Parathyroid adenoma (tissue), 2 donors: ENCODE measurements around the gene HELZ.

ENCODE experiments used
- H2AFZ ChIP-seq: fragments of 300-600 bp; sonication (generic); one replicate; pipeline ENCODE4 v1.7.0; 2017; ENCODE audit warnings: antibody characterized with exemption, mild to moderate bottlenecking
- H3K27ac ChIP-seq: fragments of 300-600 bp; sonication (generic); one replicate; pipeline ENCODE4 v1.7.0; 2017
- H3K27me3 ChIP-seq: fragments of 300-600 bp; sonication (generic); one replicate; pipeline ENCODE4 v1.7.0; 2017; ENCODE audit warnings: low read length; ENCODE audit not compliant: control insufficient read depth, insufficient read depth
- H3K36me3 ChIP-seq: fragments of 300-600 bp; sonication (generic); one replicate; pipeline ENCODE4 v1.7.0; 2017; ENCODE audit warnings: low read length; ENCODE audit not compliant: control insufficient read depth, insufficient read depth
- H3K4me1 ChIP-seq: fragments of 300-600 bp; sonication (generic); one replicate; pipeline ENCODE4 v1.7.0; 2017; ENCODE audit warnings: control low read depth
- H3K4me2 ChIP-seq: fragments of 300-600 bp; sonication (generic); one replicate; pipeline ENCODE4 v1.7.0; 2017; ENCODE audit warnings: low read length
- H3K4me3 ChIP-seq: fragments of 300-600 bp; sonication (generic); one replicate; pipeline ENCODE4 v1.7.0; 2017; ENCODE audit warnings: low read depth, low read length
- H3K79me2 ChIP-seq: fragments of 300-600 bp; sonication (generic); one replicate; pipeline ENCODE4 v1.7.0; 2017; ENCODE audit warnings: control low read depth
- H3K9ac ChIP-seq: fragments of 300-600 bp; sonication (generic); one replicate; pipeline ENCODE4 v1.7.0; 2017; ENCODE audit warnings: mild to moderate bottlenecking
- H3K9me3 ChIP-seq: fragments of 300-600 bp; sonication (generic); one replicate; pipeline ENCODE4 v1.7.0; 2017; ENCODE audit warnings: low read length; ENCODE audit not compliant: control insufficient read depth
- TF ChIP-seq, protein P1 (sequence below): fragments of 300-600 bp; sonication (generic); IDR thresholded peaks from one replicate; pipeline ENCODE4 v1.7.0; 2017; ENCODE audit warnings: antibody characterized with exemption, mild to moderate bottlenecking
- donor health status: primary hyperparathyroidism.

HELZ gene

DNA sequence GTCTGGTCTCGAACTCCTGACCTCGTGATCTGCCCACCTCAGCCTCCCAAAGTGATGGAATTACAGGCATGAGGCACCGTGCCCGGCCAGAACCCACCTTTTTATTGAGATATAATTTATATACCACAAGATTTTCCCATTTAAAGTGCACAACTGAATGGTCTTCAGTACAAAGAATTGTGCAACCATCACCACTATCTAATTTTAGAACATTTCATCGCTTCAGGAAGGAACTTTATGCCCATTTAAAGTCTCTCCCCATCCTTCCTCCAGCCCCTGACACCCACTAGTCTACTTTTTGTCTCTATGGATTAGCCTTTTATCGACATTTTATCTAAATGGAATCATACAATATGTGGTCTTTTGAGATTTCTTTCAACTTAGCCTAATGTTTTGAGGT lies 25.4 kb upstream of the HELZ start:
- no peaks in the 10 kb centered on the region for H3K36me3 ChIP-seq
- H3K4me2 ChIP-seq, result no peak overlapping the region
- no peak overlapping the region for H3K27ac ChIP-seq
- H3K9me3 ChIP-seq, result no peaks in the 10 kb centered on the region
- H3K4me1 ChIP-seq, result no peaks in the 10 kb centered on the region
- H2AFZ ChIP-seq, result no peak overlapping the region
- TF ChIP-seq, protein P1, sequence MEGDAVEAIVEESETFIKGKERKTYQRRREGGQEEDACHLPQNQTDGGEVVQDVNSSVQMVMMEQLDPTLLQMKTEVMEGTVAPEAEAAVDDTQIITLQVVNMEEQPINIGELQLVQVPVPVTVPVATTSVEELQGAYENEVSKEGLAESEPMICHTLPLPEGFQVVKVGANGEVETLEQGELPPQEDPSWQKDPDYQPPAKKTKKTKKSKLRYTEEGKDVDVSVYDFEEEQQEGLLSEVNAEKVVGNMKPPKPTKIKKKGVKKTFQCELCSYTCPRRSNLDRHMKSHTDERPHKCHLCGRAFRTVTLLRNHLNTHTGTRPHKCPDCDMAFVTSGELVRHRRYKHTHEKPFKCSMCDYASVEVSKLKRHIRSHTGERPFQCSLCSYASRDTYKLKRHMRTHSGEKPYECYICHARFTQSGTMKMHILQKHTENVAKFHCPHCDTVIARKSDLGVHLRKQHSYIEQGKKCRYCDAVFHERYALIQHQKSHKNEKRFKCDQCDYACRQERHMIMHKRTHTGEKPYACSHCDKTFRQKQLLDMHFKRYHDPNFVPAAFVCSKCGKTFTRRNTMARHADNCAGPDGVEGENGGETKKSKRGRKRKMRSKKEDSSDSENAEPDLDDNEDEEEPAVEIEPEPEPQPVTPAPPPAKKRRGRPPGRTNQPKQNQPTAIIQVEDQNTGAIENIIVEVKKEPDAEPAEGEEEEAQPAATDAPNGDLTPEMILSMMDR, result no peak
- H3K27me3 ChIP-seq, result no peaks in the 10 kb centered on the region
- no peak overlapping the region for H3K4me3 ChIP-seq
- no peaks in the 10 kb centered on the region for H3K79me2 ChIP-seq
- no peak overlapping the region for H3K9ac ChIP-seq

DNA sequence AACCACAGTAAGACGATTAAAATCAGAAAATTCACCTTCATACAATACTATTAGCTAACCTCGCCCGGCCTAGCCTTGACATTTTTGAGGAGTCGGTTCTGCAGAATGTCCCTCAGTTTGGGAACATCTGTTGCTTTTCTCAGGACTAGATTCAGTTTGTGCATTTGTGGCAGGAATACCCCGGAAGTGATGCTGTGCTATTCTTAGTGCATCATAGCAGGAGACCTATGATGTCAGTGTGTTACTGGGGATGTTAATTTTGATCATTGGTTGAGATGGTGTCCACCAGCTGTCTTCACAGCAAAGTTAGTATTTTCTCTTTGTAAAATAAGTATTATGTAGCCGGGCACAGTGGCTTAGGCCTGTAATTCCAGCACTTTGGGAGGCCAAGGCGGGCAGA lies 21.5 kb upstream of the HELZ start:
- no peaks in the 10 kb centered on the region for H3K9me3 ChIP-seq
- no peak overlapping the region for H3K4me3 ChIP-seq
- H3K36me3 ChIP-seq, result no peaks in the 10 kb centered on the region

GRCh38 chr17:67265436-67266019 lies 20.5 kb upstream of the HELZ start:
- H3K9me3 ChIP-seq, result no peaks in the 10 kb centered on the region
- no peak overlapping the region for H3K27ac ChIP-seq
- no peaks in the 10 kb centered on the region for H3K79me2 ChIP-seq
- TF ChIP-seq, protein P1, result no peak
- H2AFZ ChIP-seq, result no peak overlapping the region
- H3K27me3 ChIP-seq, result no peaks in the 10 kb centered on the region
- no peak overlapping the region for H3K9ac ChIP-seq
- no peak overlapping the region for H3K4me3 ChIP-seq
- no peak overlapping the region for H3K4me2 ChIP-seq
- H3K36me3 ChIP-seq, result no peaks in the 10 kb centered on the region
- peaks cover 3% of the 10 kb centered on the region for H3K4me1 ChIP-seq

More for the DNA sequence above, 21.5 kb upstream of the HELZ start:
- Histone ChIP-seq H3K9ac (no peak overlapping the region), H3K4me1 (no peaks in the 10 kb centered on the region), H2AFZ (no peak overlapping the region), H3K4me2 (no peak overlapping the region), H3K27me3 (no peaks in the 10 kb centered on the region), H3K79me2 (no peaks in the 10 kb centered on the region), H3K27ac (no peak overlapping the region)
- TF ChIP-seq, protein P1, result no peak

DNA sequence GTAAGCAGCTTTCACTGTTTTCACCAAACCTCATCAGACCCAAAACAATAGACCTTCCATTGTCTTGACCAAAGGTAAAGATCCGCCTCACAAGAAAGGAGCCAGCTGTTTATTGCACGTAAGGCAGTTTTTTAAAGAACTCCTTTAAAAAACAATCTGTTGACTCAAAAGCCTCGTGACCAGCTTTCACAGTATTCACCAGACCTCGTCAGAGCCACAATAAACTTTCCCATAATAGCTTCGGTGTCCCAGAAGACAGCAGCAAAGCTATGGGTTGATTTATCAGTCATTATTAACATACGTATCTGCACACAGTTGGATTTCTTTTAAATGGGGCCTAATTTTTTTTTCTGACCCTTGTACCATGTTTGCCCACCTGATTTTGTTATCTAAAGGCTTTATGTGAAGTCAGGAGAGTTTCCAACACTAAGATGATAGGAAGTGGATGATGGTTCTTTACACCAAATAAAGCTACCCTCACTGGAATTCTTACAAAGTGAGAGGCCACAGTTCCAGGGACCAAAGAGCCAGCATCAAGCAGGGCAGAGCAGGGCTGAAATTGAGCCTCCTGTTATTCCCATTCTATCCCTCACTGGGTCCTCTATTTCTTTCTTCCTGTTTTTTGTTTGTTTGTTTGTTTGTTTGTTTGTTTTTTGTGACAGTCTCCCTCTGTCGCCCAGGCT lies 17.6 kb upstream of the HELZ start:
- Histone ChIP-seq H3K4me3 (no peak overlapping the region), H3K27me3 (no peaks in the 10 kb centered on the region), H3K79me2 (no peaks in the 10 kb centered on the region), H3K9ac (no peak overlapping the region), H2AFZ (no peak overlapping the region), H3K9me3 (no peaks in the 10 kb centered on the region), H3K4me1 (peaks cover 16% of the 10 kb centered on the region), H3K27ac (no peak overlapping the region), H3K36me3 (no peaks in the 10 kb centered on the region), H3K4me2 (no peak overlapping the region)
- TF ChIP-seq, protein P1, result no peak
